ENCODE data around the gene WNT1.

DNA sequence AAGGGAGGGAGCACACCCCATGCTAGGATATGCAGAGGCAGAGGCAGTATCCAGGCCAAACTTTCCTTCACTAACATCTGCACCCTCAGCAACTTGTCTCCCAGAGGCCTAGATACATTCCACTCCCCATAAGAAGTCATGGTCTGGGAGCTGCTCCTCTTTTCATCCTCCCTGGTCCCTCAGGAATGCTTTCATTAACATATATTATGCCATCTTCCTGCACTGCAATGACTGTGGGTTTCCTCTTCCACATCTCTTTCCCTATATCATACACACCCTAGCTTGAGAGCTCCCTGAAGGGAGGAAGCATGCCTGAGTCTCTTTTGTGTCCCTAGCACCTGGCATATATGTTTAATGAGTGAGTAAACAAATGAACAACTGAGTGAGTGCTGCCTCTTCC, 12.4 kb downstream of the WNT1 start:
- no peak for TF ChIP-seq POLR2A (IDR thresholded peaks at IDR 0.05)
- TF ChIP-seq, protein P1, sequence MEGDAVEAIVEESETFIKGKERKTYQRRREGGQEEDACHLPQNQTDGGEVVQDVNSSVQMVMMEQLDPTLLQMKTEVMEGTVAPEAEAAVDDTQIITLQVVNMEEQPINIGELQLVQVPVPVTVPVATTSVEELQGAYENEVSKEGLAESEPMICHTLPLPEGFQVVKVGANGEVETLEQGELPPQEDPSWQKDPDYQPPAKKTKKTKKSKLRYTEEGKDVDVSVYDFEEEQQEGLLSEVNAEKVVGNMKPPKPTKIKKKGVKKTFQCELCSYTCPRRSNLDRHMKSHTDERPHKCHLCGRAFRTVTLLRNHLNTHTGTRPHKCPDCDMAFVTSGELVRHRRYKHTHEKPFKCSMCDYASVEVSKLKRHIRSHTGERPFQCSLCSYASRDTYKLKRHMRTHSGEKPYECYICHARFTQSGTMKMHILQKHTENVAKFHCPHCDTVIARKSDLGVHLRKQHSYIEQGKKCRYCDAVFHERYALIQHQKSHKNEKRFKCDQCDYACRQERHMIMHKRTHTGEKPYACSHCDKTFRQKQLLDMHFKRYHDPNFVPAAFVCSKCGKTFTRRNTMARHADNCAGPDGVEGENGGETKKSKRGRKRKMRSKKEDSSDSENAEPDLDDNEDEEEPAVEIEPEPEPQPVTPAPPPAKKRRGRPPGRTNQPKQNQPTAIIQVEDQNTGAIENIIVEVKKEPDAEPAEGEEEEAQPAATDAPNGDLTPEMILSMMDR (IDR thresholded peaks at IDR 0.05): no peak
